ENCODE data around the gene STK32A. TPM values are rescaled to one million over a fixed set of nuclear protein-coding genes. Genes with fewer than 3 reads are reported as not detected.

The STK32A gene
- total RNA-seq, 1 experiment from 2014 or later: not detected

- BruUV-seq (replicated peaks): no TSS peak
- CTCF ChIA-PET: interaction anchor here (0.5 kb wide), 1 partner anchor 697 kb away, joined by 7 read pairs; no protein-coding TSS in a partner anchor
- H3K36me3 ChIP-seq (ENCODE audit: control insufficient read depth, insufficient read depth, low read length): no peaks in the 10 kb centered on the region
- ATAC-seq: no peak
- in situ Hi-C loops (cut with HindIII; ENCODE audit: low pct_unique_long_range_greater_than_20kb, low sequenced_read_pairs) (no loop called here), intact Hi-C loops (cut with micrococcal nuclease; ENCODE audit: unreplicated experiment) (no loop called here)
- no peak for TF ChIP-seq CTCF (IDR thresholded peaks at IDR 0.05)
- TF ChIP-seq POLR2AphosphoS5 (IDR thresholded peaks at IDR 0.05; ENCODE audit: low read depth, low read length): no peak
- TF ChIP-seq TCF7L2 (IDR thresholded peaks at IDR 0.05; ENCODE audit: low read depth, low read length): no peak
- TF ChIP-seq SIN3A (IDR thresholded peaks at IDR 0.05; ENCODE audit: borderline replicate concordance, insufficient read depth, low read depth, low read length): no peak
- TF ChIP-seq REST (IDR thresholded peaks at IDR 0.05; ENCODE audit: insufficient read depth in 1 of 2, low read depth in 2 of 2, low read length in 1 of 2): no peak
- no peaks in the 10 kb centered on the region for H3K4me1 ChIP-seq (ENCODE audit: control insufficient read depth, insufficient read depth, low read length)
- DNase-seq (ENCODE audit: low read depth, low spot score): no peak
- no peaks in the 10 kb centered on the region for H3K9me3 ChIP-seq (ENCODE audit: control insufficient read depth, insufficient read depth, low read depth, low read length)
- H3K4me3 ChIP-seq (ENCODE audit: low read depth in 2 of 2, low read length in 2 of 2): no peak overlapping the region
- POLR2A ChIA-PET: no interaction called here
- H3K27ac ChIP-seq (ENCODE audit: low read length): no peak overlapping the region
- no peaks in the 10 kb centered on the region for H3K27me3 ChIP-seq (ENCODE audit: control insufficient read depth, insufficient read depth, low read length)
Observed at GRCh38 chr5:147245381-147246165, 10.7 kb downstream of the STK32A start.

DNA sequence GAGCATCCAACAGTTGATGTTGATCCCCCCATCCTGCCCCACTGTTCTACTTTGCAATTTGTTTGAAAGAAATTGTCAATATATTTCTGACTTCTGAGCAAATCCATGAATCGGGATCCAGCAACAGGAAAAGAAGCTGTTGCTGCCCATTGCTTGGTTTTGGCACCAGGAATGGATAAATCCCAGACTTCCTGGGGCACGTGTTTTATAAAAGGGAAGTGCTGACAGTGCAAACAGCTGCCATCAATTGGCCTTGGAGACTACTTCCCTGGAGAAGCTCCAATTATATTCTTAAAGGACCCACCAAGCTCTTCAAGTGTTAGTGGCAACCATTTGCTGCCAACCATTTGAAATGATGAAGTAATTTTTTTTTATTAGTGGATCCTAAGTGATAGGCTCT lies 13.7 kb downstream of the STK32A start:
- Histone ChIP-seq H3K4me1 (ENCODE audit: control insufficient read depth, insufficient read depth, low read length) (no peaks in the 10 kb centered on the region), H3K27ac (ENCODE audit: low read length) (no peak overlapping the region), H3K4me3 (ENCODE audit: low read depth in 2 of 2, low read length in 2 of 2) (no peak overlapping the region), H3K36me3 (ENCODE audit: control insufficient read depth, insufficient read depth, low read length) (no peaks in the 10 kb centered on the region), H3K9me3 (ENCODE audit: control insufficient read depth, insufficient read depth, low read depth, low read length) (no peaks in the 10 kb centered on the region), H3K27me3 (ENCODE audit: control insufficient read depth, insufficient read depth, low read length) (no peaks in the 10 kb centered on the region)
- DNase-seq (ENCODE audit: low read depth, low spot score): no peak
- in situ Hi-C loops (cut with HindIII; ENCODE audit: low pct_unique_long_range_greater_than_20kb, low sequenced_read_pairs): no loop called here
- no peak for ATAC-seq
- intact Hi-C loops (cut with micrococcal nuclease; ENCODE audit: unreplicated experiment): no loop called here
- TF ChIP-seq TCF7L2 (IDR thresholded peaks at IDR 0.05; ENCODE audit: low read depth, low read length): no peak
- TF ChIP-seq POLR2AphosphoS5 (IDR thresholded peaks at IDR 0.05; ENCODE audit: low read depth, low read length): no peak
- no peak for TF ChIP-seq REST (IDR thresholded peaks at IDR 0.05; ENCODE audit: insufficient read depth in 1 of 2, low read depth in 2 of 2, low read length in 1 of 2)
- TF ChIP-seq CTCF (IDR thresholded peaks at IDR 0.05): no peak
- TF ChIP-seq SIN3A (IDR thresholded peaks at IDR 0.05; ENCODE audit: borderline replicate concordance, insufficient read depth, low read depth, low read length): no peak
- ChIA-PET POLR2A (no interaction called here), CTCF (no interaction called here)
- BruUV-seq (replicated peaks): no TSS peak
